ENCODE results near the gene NCBP1. TPM values are rescaled to one million over a fixed set of nuclear protein-coding genes. Genes with fewer than 3 reads are reported as not detected.

NCBP1 gene
- total RNA-seq, 1 donor from 2014 or later: 52.2 TPM

DNA sequence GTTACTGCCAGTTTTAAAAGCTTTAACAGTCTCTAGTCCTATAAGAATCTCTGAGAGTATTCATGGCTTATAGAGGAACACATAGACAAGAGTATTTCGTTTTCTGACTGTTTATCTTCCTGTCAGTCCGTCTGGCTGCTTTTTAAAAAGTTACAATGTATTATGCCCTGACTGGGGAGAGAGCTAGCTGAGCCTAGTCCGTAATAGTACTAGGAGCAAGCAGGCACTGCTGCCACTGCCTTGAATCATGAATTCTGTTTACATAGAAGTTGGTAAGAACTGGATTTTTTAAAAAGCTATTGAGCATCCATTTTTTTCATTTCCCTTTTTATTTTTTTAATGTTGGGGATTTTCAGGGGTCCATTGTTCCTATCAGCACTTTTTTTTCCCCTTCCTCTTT is 37.0 kb downstream of the NCBP1 start:
- DNase-seq (ENCODE audit: low read depth, low spot score): no peak
- Mint-ChIP-seq H3K27me3 (ENCODE audit: low read depth) (no peaks in the 10 kb centered on the region), H3K36me3 (ENCODE audit: low read depth) (peaks cover 7% of the 10 kb centered on the region), H3K27ac (ENCODE audit: unreplicated experiment) (no peak overlapping the region), H3K4me1 (no peaks in the 10 kb centered on the region), H3K9me3 (no peaks in the 10 kb centered on the region), H3K4me3 (no peak overlapping the region)
- TF ChIP-seq, protein P1, sequence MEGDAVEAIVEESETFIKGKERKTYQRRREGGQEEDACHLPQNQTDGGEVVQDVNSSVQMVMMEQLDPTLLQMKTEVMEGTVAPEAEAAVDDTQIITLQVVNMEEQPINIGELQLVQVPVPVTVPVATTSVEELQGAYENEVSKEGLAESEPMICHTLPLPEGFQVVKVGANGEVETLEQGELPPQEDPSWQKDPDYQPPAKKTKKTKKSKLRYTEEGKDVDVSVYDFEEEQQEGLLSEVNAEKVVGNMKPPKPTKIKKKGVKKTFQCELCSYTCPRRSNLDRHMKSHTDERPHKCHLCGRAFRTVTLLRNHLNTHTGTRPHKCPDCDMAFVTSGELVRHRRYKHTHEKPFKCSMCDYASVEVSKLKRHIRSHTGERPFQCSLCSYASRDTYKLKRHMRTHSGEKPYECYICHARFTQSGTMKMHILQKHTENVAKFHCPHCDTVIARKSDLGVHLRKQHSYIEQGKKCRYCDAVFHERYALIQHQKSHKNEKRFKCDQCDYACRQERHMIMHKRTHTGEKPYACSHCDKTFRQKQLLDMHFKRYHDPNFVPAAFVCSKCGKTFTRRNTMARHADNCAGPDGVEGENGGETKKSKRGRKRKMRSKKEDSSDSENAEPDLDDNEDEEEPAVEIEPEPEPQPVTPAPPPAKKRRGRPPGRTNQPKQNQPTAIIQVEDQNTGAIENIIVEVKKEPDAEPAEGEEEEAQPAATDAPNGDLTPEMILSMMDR (conservative IDR thresholded peaks at IDR 0.05): no peak

DNA sequence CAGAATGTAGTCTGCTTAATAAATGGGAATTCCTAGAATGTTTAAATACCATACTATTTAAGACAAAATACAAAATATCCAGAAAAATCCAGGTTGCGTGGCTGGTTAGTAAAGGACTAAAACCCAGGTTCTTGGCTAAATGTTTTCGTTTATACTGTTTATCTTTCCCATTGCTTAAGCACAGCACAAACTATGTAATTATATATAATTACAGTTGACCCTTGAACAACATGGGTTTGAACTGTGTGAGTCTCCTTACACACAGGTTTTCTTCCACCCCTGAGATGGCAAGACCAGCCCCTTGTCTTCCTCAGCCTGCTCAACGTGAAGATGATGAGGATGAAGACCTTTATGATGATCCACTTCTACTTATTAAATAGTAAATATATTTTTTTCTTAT is 38.8 kb downstream of the NCBP1 start:
- DNase-seq (ENCODE audit: low read depth, low spot score): no peak
- Mint-ChIP-seq H3K9me3 (no peaks in the 10 kb centered on the region), H3K36me3 (ENCODE audit: low read depth) (peaks cover 9% of the 10 kb centered on the region), H3K4me1 (no peaks in the 10 kb centered on the region), H3K27me3 (ENCODE audit: low read depth) (no peaks in the 10 kb centered on the region), H3K4me3 (no peak overlapping the region), H3K27ac (ENCODE audit: unreplicated experiment) (no peak overlapping the region)
- TF ChIP-seq, protein P1 (conservative IDR thresholded peaks at IDR 0.05): no peak

DNA sequence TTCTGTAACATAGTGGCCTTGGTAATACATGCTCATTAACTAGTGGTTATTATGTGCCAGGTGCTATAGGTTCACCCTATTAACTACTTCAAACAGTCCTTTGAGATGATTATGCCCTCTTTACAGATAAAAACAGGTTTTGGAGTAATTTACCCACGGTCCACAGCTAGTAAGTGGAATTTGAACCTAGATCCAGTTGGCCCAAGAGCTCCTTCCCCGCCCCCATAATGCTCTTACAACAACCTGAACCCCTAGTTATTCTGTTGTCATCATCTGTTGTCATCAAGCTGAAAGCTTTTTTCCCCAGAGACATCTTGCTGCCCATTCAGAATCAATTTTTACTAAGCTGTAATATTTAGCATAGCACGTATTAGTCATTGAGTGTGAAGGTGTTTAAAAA is 40.3 kb downstream of the NCBP1 start:
- DNase-seq (ENCODE audit: low read depth, low spot score): no peak
- no peaks in the 10 kb centered on the region for H3K27me3 Mint-ChIP-seq (ENCODE audit: low read depth)
- TF ChIP-seq, protein P1 (conservative IDR thresholded peaks at IDR 0.05): no peak
- no peaks in the 10 kb centered on the region for H3K4me1 Mint-ChIP-seq
- no peak overlapping the region for H3K4me3 Mint-ChIP-seq
- no peaks in the 10 kb centered on the region for H3K9me3 Mint-ChIP-seq
- H3K27ac Mint-ChIP-seq (ENCODE audit: unreplicated experiment): no peak overlapping the region
- H3K36me3 Mint-ChIP-seq (ENCODE audit: low read depth): peaks cover 7% of the 10 kb centered on the region

DNA sequence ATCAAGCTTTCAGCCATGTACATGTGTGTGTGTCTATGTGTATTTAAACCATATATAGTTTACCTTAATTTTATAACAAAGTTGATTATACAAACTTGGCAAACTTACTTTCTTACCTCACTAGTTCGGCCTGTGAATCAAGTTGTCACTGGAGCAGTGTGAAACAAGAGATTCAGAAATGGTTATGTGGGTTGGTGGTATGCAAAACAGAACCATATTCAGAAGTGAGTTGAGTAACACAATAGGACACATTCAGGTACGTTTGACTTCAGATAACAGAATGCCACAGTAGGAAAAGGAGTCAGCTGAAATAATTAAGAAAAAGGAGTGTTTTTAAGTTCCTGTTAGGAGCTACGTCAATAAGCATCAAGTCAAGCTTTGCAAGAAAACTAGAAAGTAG is 42.0 kb downstream of the NCBP1 start:
- TF ChIP-seq, protein P1 (conservative IDR thresholded peaks at IDR 0.05): no peak
- DNase-seq (ENCODE audit: low read depth, low spot score): no peak
- Mint-ChIP-seq H3K9me3 (no peaks in the 10 kb centered on the region), H3K4me1 (no peaks in the 10 kb centered on the region), H3K4me3 (no peak overlapping the region), H3K27me3 (ENCODE audit: low read depth) (no peaks in the 10 kb centered on the region), H3K36me3 (ENCODE audit: low read depth) (peaks cover 4% of the 10 kb centered on the region), H3K27ac (ENCODE audit: unreplicated experiment) (no peak overlapping the region)

DNA sequence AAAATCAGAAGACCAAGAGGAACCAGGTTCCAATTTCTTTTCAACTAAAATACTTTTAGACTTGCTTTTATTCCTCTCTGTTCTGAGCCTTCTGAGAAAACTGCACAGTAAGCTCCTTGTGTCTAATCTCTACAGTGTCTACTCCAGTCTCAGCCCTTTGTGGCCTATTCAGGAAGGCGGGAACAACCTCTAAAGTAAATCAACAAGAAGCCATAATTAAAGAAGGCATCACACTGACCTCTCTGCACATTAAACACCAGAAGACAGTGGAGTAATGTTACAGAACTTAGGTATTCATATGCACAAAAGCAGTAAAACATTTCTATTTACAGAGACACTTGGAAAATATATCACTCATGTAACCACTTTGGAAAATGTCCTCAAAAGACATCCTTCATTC is 48.6 kb downstream of the NCBP1 start:
- no peaks in the 10 kb centered on the region for H3K27me3 Mint-ChIP-seq (ENCODE audit: low read depth)
- H3K4me3 Mint-ChIP-seq: no peak overlapping the region
- no peak overlapping the region for H3K27ac Mint-ChIP-seq (ENCODE audit: unreplicated experiment)
- no peak for DNase-seq (ENCODE audit: low read depth, low spot score)
- TF ChIP-seq, protein P1 (conservative IDR thresholded peaks at IDR 0.05): no peak
- peaks cover 5% of the 10 kb centered on the region for H3K4me1 Mint-ChIP-seq
- H3K9me3 Mint-ChIP-seq: no peaks in the 10 kb centered on the region
- H3K36me3 Mint-ChIP-seq (ENCODE audit: low read depth): peaks cover 4% of the 10 kb centered on the region

DNA sequence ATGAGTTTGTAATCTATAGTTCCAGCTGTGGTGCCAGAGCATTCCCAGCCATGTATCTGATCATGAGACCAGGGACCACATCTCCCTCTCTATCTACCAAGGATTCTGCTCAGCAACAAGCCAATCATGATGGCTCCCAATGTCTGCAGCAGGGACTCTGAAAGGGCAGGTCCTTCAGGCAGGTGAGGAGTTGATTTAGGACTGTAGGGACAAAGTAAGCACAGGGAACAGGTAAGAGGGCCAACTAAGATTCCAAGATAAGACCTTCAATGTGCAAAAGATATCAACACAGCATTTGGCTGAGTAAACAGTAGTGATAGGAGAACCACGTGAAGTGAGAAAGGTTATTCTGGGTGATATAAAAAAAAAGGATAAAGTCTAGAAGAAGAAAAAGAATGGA is 55.0 kb downstream of the NCBP1 start:
- TF ChIP-seq, protein P1 (conservative IDR thresholded peaks at IDR 0.05): no peak
- no peak overlapping the region for H3K4me3 Mint-ChIP-seq
- no peaks in the 10 kb centered on the region for H3K9me3 Mint-ChIP-seq
- H3K27ac Mint-ChIP-seq (ENCODE audit: unreplicated experiment): no peak overlapping the region
- no peaks in the 10 kb centered on the region for H3K27me3 Mint-ChIP-seq (ENCODE audit: low read depth)
- peaks cover 2% of the 10 kb centered on the region for H3K4me1 Mint-ChIP-seq
- no peak for DNase-seq (ENCODE audit: low read depth, low spot score)
- peaks cover 16% of the 10 kb centered on the region for H3K36me3 Mint-ChIP-seq (ENCODE audit: low read depth)
